OCI-LY7 (cell line): Measurements from ENCODE around the gene PMP22.

Experiments
- EZH2phosphoT487 ChIP-seq: fragments of 200-600 bp; sonication (generic); IDR thresholded peaks from 2 replicates; pipeline ENCODE4 v1.6.1; 2018; ENCODE audit warnings: low read depth, borderline replicate concordance, mild to moderate bottlenecking, mixed run types, antibody characterized with exemption, low read length, moderate library complexity, mixed read lengths
- TF ChIP-seq, protein P1 (sequence below): fragments of 200-600 bp; sonication (generic); conservative IDR thresholded peaks from 2 replicates; pipeline ENCODE4 v1.5.1; 2014; ENCODE audit warnings: mild to moderate bottlenecking, antibody characterized with exemption, low read length, moderate library complexity, mixed read lengths

DNA sequence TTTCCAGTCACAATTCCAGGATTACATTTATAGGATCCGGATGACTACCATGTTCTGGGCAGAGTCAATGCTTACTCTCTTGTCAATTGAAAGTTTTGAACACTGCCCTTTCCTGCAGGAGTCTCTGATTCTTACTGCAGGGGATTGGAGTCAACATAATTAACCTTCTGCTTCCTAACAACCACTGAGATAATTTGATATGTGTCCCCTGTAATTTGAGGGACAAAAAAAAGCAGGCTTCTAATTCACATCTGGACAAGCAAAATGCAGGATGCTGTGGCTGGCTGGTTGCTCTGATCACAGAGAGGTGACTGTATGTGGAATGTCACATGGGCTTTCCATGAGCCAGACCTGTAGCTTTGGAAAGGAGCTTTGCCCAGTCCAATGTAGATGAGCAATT is 54.9 kb downstream of the PMP22 start:
- TF ChIP-seq, protein P1, sequence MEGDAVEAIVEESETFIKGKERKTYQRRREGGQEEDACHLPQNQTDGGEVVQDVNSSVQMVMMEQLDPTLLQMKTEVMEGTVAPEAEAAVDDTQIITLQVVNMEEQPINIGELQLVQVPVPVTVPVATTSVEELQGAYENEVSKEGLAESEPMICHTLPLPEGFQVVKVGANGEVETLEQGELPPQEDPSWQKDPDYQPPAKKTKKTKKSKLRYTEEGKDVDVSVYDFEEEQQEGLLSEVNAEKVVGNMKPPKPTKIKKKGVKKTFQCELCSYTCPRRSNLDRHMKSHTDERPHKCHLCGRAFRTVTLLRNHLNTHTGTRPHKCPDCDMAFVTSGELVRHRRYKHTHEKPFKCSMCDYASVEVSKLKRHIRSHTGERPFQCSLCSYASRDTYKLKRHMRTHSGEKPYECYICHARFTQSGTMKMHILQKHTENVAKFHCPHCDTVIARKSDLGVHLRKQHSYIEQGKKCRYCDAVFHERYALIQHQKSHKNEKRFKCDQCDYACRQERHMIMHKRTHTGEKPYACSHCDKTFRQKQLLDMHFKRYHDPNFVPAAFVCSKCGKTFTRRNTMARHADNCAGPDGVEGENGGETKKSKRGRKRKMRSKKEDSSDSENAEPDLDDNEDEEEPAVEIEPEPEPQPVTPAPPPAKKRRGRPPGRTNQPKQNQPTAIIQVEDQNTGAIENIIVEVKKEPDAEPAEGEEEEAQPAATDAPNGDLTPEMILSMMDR, result no peak
- TF ChIP-seq EZH2phosphoT487, result no peak
